ENCODE data around the gene PIEZO1. TPM values are rescaled to one million over a fixed set of nuclear protein-coding genes. Genes with fewer than 3 reads are reported as not detected.

Gene PIEZO1
- polyA plus RNA-seq, 1 of the 3 experiments (the other 2 are of a cell fraction): 184 TPM

DNA sequence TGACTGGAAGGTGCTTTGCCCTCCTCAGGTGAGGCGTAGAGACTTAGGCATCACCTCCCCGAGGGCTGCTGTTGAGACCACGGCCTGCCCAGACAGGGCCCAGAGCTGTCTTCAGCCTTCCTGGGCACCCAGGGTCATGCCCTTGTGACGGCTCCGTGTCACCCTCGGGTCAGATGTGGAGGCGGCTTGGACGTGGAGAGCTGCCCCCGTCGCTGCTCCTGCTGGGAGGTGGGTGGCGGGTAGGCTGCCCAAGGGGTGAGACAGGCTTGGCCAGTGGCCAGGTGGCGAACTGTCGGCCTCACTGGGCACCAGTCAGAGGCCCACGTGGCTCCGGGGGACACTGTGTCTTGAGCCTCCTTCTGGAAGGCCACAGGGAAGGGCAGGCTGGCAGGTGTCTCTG lies 89.8 kb downstream of the PIEZO1 start:
- Histone ChIP-seq H3K9ac (no peak overlapping the region), H3K9me3 (no peaks in the 10 kb centered on the region), H3K4me2 (no peak overlapping the region), H3K27ac (ENCODE audit: low read depth in 2 of 2, low read length in 1 of 2) (no peak overlapping the region), H3K4me1 (ENCODE audit: control insufficient read depth in 1 of 2, insufficient read depth in 2 of 2, low read depth in 1 of 2, low read length in 1 of 2) (no peaks in the 10 kb centered on the region), H2AFZ (ENCODE audit: low read depth) (no peak overlapping the region), H3K4me3 (ENCODE audit: low read depth in 2 of 2, low read length in 1 of 2) (no peak overlapping the region), H3K9me2 (no peaks in the 10 kb centered on the region), H3K27me3 (ENCODE audit: insufficient read depth) (no peaks in the 10 kb centered on the region), H3K79me2 (ENCODE audit: insufficient read depth) (no peaks in the 10 kb centered on the region), H4K20me1 (ENCODE audit: insufficient read depth) (no peaks in the 10 kb centered on the region), H3K36me3 (replicated peaks in 1 of 2; ENCODE audit: control insufficient read depth in 1 of 2, insufficient read depth in 2 of 2, low read length in 1 of 2) (peaks cover 0 to 24% of the 10 kb centered on the region in 2 experiments), H3F3A (replicated peaks; ENCODE audit: insufficient read depth) (no peaks in the 10 kb centered on the region)
- CTCF ChIA-PET: no interaction called here
- POLR2A ChIA-PET: no interaction called here
- TF ChIP-seq, protein P1, sequence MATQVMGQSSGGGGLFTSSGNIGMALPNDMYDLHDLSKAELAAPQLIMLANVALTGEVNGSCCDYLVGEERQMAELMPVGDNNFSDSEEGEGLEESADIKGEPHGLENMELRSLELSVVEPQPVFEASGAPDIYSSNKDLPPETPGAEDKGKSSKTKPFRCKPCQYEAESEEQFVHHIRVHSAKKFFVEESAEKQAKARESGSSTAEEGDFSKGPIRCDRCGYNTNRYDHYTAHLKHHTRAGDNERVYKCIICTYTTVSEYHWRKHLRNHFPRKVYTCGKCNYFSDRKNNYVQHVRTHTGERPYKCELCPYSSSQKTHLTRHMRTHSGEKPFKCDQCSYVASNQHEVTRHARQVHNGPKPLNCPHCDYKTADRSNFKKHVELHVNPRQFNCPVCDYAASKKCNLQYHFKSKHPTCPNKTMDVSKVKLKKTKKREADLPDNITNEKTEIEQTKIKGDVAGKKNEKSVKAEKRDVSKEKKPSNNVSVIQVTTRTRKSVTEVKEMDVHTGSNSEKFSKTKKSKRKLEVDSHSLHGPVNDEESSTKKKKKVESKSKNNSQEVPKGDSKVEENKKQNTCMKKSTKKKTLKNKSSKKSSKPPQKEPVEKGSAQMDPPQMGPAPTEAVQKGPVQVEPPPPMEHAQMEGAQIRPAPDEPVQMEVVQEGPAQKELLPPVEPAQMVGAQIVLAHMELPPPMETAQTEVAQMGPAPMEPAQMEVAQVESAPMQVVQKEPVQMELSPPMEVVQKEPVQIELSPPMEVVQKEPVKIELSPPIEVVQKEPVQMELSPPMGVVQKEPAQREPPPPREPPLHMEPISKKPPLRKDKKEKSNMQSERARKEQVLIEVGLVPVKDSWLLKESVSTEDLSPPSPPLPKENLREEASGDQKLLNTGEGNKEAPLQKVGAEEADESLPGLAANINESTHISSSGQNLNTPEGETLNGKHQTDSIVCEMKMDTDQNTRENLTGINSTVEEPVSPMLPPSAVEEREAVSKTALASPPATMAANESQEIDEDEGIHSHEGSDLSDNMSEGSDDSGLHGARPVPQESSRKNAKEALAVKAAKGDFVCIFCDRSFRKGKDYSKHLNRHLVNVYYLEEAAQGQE (IDR thresholded peaks at IDR 0.05; ENCODE audit: low read depth, low read length): no peak
- 100% methylated on average over 1 of the region's 15 CpGs for WGBS (ENCODE audit: low lambda C conversion rate)
- DNase-seq: no peak

DNA sequence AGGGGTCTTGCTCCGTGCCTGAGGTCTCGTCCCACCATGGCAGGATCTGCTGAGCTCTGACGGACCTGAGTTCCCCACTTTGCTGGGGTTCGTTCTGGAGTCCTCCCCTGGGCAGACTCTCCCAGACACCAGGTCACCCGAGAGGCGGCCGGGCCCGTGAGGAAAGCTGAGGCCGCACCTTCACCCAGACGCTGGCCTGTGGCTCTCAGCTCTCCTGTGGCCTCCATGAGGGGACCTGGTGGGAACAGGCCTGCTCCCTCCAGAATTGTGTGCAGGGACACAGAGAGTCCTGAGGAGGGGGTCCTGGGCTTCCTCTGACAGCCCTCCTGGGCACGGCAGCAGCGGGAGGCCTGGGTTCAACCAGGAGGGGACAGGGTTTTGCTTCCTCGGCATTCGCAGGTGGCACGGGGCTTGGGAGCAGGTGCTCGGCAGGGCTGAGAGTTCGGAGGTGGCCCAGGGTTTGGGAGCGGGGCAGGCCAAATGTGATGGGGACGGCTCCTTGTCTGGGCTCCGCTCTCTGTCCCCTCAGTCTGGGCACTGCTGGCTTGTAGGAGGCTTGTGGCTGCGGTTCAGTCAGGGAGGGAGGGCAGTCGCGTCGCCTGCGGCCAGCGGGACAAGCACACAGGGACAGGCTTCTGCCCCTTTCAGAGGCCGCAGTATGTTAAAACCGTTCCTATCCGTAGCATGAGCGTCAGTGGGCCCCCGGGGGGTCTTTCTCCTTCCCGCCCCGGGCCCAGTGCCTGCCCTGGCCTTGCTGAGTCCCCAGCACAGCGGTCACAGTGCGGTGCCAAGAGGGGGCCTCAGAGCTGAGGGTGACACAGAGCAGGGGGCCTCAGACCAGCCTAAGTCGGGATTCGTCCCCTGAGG lies 90.6 kb downstream of the PIEZO1 start:
- H3K9me3 ChIP-seq: no peaks in the 10 kb centered on the region
- no peak overlapping the region for H3K9ac ChIP-seq
- H3K79me2 ChIP-seq (ENCODE audit: insufficient read depth): no peaks in the 10 kb centered on the region
- ChIA-PET POLR2A (no interaction called here), CTCF (interaction anchor here (1.0 kb wide), 1 partner anchor 23 kb away, joined by 3 read pairs; no protein-coding TSS in a partner anchor)
- no peak overlapping the region for H3K4me2 ChIP-seq
- TF ChIP-seq FOXM1 (IDR thresholded peaks at IDR 0.05; ENCODE audit: low read depth): no peak
- TF ChIP-seq JUND (IDR thresholded peaks at IDR 0.05): no peak
- no peak for TF ChIP-seq RFX5 (IDR thresholded peaks at IDR 0.05; ENCODE audit: low read length)
- TF ChIP-seq, protein P2, sequence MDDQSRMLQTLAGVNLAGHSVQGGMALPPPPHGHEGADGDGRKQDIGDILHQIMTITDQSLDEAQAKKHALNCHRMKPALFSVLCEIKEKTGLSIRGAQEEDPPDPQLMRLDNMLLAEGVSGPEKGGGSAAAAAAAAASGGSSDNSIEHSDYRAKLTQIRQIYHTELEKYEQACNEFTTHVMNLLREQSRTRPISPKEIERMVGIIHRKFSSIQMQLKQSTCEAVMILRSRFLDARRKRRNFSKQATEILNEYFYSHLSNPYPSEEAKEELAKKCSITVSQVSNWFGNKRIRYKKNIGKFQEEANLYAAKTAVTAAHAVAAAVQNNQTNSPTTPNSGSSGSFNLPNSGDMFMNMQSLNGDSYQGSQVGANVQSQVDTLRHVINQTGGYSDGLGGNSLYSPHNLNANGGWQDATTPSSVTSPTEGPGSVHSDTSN (IDR thresholded peaks at IDR 0.05): no peak
- TF ChIP-seq FOXJ3 (CRISPR knock-in tag; IDR thresholded peaks at IDR 0.05): no peak
- TF ChIP-seq, protein P3, sequence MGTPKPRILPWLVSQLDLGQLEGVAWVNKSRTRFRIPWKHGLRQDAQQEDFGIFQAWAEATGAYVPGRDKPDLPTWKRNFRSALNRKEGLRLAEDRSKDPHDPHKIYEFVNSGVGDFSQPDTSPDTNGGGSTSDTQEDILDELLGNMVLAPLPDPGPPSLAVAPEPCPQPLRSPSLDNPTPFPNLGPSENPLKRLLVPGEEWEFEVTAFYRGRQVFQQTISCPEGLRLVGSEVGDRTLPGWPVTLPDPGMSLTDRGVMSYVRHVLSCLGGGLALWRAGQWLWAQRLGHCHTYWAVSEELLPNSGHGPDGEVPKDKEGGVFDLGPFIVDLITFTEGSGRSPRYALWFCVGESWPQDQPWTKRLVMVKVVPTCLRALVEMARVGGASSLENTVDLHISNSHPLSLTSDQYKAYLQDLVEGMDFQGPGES (IDR thresholded peaks at IDR 0.05; ENCODE audit: low read depth, low read length): no peak
- no peak for TF ChIP-seq CHD2 (IDR thresholded peaks at IDR 0.05; ENCODE audit: low read length, partially characterized antibody)
- TF ChIP-seq, protein P4, sequence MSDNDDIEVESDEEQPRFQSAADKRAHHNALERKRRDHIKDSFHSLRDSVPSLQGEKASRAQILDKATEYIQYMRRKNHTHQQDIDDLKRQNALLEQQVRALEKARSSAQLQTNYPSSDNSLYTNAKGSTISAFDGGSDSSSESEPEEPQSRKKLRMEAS (IDR thresholded peaks at IDR 0.05; ENCODE audit: low read depth): no peak
- no peak overlapping the region for H3K27ac ChIP-seq (ENCODE audit: low read depth in 2 of 2, low read length in 1 of 2)
- H2AFZ ChIP-seq (ENCODE audit: low read depth): no peak overlapping the region
- H3F3A ChIP-seq (replicated peaks; ENCODE audit: insufficient read depth): no peaks in the 10 kb centered on the region
- no peaks in the 10 kb centered on the region for H3K9me2 ChIP-seq
- H3K36me3 ChIP-seq (replicated peaks in 1 of 2; ENCODE audit: control insufficient read depth in 1 of 2, insufficient read depth in 2 of 2, low read length in 1 of 2): peaks cover 0 to 22% of the 10 kb centered on the region in 2 experiments
- no peaks in the 10 kb centered on the region for H3K27me3 ChIP-seq (ENCODE audit: insufficient read depth)
- no peaks in the 10 kb centered on the region for H4K20me1 ChIP-seq (ENCODE audit: insufficient read depth)
- DNase-seq: no peak
- H3K4me1 ChIP-seq (ENCODE audit: control insufficient read depth in 1 of 2, insufficient read depth in 2 of 2, low read depth in 1 of 2, low read length in 1 of 2): no peaks in the 10 kb centered on the region
- WGBS (ENCODE audit: low lambda C conversion rate): 80% methylated on average over 23 of the region's 37 CpGs
- H3K4me3 ChIP-seq (ENCODE audit: low read depth in 2 of 2, low read length in 1 of 2): no peak overlapping the region

Measured in SK-N-SH (cell line).